ENCODE data around the gene ANKRD6.

The ANKRD6 gene

DNA sequence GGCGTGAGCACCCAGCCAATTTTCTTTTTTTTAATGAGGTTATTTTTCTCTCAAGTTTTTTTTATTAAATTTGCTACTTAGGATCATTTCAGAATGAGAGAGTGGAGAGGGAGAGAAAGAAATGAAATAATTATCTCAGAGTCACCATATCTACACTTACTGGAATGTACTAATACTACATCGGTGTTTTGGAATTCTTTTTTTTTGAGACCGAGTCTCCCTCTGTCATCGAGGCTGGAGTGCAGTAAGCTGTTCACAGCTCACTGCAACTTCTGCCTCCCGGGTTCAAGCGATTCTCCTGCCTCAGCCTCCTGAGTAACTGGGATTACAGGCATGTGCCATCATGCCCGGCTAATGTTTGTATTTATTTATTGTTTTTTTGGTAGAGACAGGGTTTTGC is 27.8 kb downstream of the ANKRD6 start:
- in situ Hi-C loops (cut with HindIII; ENCODE audit: low sequenced_read_pairs), result no loop called here
- no peak overlapping the region for H3K4me3 ChIP-seq (ENCODE audit: low read depth, low read length)
- TF ChIP-seq, protein P1, sequence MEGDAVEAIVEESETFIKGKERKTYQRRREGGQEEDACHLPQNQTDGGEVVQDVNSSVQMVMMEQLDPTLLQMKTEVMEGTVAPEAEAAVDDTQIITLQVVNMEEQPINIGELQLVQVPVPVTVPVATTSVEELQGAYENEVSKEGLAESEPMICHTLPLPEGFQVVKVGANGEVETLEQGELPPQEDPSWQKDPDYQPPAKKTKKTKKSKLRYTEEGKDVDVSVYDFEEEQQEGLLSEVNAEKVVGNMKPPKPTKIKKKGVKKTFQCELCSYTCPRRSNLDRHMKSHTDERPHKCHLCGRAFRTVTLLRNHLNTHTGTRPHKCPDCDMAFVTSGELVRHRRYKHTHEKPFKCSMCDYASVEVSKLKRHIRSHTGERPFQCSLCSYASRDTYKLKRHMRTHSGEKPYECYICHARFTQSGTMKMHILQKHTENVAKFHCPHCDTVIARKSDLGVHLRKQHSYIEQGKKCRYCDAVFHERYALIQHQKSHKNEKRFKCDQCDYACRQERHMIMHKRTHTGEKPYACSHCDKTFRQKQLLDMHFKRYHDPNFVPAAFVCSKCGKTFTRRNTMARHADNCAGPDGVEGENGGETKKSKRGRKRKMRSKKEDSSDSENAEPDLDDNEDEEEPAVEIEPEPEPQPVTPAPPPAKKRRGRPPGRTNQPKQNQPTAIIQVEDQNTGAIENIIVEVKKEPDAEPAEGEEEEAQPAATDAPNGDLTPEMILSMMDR (IDR thresholded peaks at IDR 0.05; ENCODE audit: low read depth, low read length, missing control alignments), result no peak
- DNase-seq (ENCODE audit: low read depth), result no peak

- no peak for DNase-seq (ENCODE audit: low read depth)
- in situ Hi-C loops (cut with HindIII; ENCODE audit: low sequenced_read_pairs), result no loop called here
- TF ChIP-seq, protein P1 (IDR thresholded peaks at IDR 0.05; ENCODE audit: low read depth, low read length, missing control alignments), result no peak
- H3K4me3 ChIP-seq (ENCODE audit: low read depth, low read length), result no peak overlapping the region
Measured at GRCh38 chr6:89462503-89462902, 29.6 kb downstream of the ANKRD6 start.

GRCh38 chr6:89464295-89464694 is 31.3 kb downstream of the ANKRD6 start:
- H3K4me3 ChIP-seq (ENCODE audit: low read depth, low read length), result no peak overlapping the region
- DNase-seq (ENCODE audit: low read depth), result no peak
- TF ChIP-seq, protein P1 (IDR thresholded peaks at IDR 0.05; ENCODE audit: low read depth, low read length, missing control alignments), result no peak
- in situ Hi-C loops (cut with HindIII; ENCODE audit: low sequenced_read_pairs), result no loop called here

- in situ Hi-C loops (cut with HindIII; ENCODE audit: low sequenced_read_pairs), result no loop called here
- TF ChIP-seq, protein P1 (IDR thresholded peaks at IDR 0.05; ENCODE audit: low read depth, low read length, missing control alignments), result no peak
- DNase-seq (ENCODE audit: low read depth), result no peak
- H3K4me3 ChIP-seq (ENCODE audit: low read depth, low read length), result no peak overlapping the region
Measured at GRCh38 chr6:89467437-89467836, 34.5 kb downstream of the ANKRD6 start.

DNA sequence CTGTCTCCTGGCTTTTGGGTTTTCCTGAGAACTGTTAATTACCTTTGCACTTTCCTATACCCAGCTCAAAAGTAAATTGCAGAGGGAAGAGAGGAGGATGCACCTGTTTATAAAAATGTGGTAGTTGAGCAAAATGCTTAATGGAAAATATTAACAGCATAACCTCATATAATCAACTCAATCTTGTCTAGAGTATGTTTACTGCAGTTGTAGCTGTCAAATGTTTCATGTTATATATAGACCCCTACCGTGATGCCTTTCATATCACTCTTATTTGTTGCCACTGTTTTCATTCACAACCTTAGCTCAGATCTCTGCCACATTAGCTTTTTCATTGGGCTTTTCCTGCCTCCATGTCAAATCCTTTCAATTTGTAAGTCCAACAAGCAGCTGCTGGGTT is 36.0 kb downstream of the ANKRD6 start:
- H3K4me3 ChIP-seq (ENCODE audit: low read depth, low read length), result no peak overlapping the region
- TF ChIP-seq, protein P1 (IDR thresholded peaks at IDR 0.05; ENCODE audit: low read depth, low read length, missing control alignments), result no peak
- no peak for DNase-seq (ENCODE audit: low read depth)
- in situ Hi-C loops (cut with HindIII; ENCODE audit: low sequenced_read_pairs), result no loop called here

GRCh38 chr6:89471287-89471867 is 38.4 kb downstream of the ANKRD6 start:
- TF ChIP-seq, protein P1 (IDR thresholded peaks at IDR 0.05; ENCODE audit: low read depth, low read length, missing control alignments), result no peak
- H3K4me3 ChIP-seq (ENCODE audit: low read depth, low read length), result no peak overlapping the region
- no peak for DNase-seq (ENCODE audit: low read depth)
- in situ Hi-C loops (cut with HindIII; ENCODE audit: low sequenced_read_pairs), result no loop called here
